Transverse colon (tissue), 4 donors: ENCODE measurements around the gene ZNF362. TPM values are rescaled to one million over a fixed set of nuclear protein-coding genes. Genes with fewer than 3 reads are reported as not detected.
"Not testable (repeated sequence)": the region's sequence is repeated elsewhere in the genome, so short reads cannot be mapped to it uniquely, and the experiment has no call there.

Source experiments
- DNase-seq: peaks from one replicate; pipeline ENCODE4 v3.0.0-alpha.2; 2019
- H3K27ac ChIP-seq, 4 donors: fragments of 200-600 bp; sonication (generic); 2 replicates each; pipeline ENCODE4 v1.5.1; 2016 to 2018; ENCODE audit warnings: inconsistent platforms in 4 of 4
- H3K27me3 ChIP-seq: fragments of 200-600 bp; sonication (generic); 2 replicates; pipeline ENCODE4 v1.5.1; 2017; ENCODE audit warnings: inconsistent platforms
- H3K36me3 ChIP-seq, 4 donors: fragments of 200-600 bp; sonication (generic); 2 replicates each; pipeline ENCODE4 v1.5.1; 2017 to 2019; ENCODE audit warnings: inconsistent platforms in 4 of 4
- H3K4me1 ChIP-seq, 4 donors: fragments of 200-600 bp; sonication (generic); 2 replicates each; pipeline ENCODE4 v1.5.1; 2017 to 2020; ENCODE audit warnings: inconsistent platforms in 4 of 4
- H3K4me3 ChIP-seq, 4 donors: fragments of 200-600 bp; sonication (generic); 1 replicate in 1 of 4; 2 replicates in 3 of 4; pipeline versions ENCODE4 v1.5.1 to v1.6.1; 2017 to 2019; ENCODE audit warnings: inconsistent platforms in 4 of 4
- H3K9me3 ChIP-seq, 2 donors: fragments of 200-600 bp; sonication (generic); 2 replicates each; pipeline ENCODE4 v1.5.1; 2017 to 2019; ENCODE audit warnings: inconsistent platforms in 2 of 2
- CTCF ChIP-seq, 5 experiments: fragments of 200-600 bp in 3 of 5; fragments of 450-650 bp in 2 of 5; sonication (generic) in 3 of 5; IDR thresholded peaks; 1 replicate in 2 of 5; 2 replicates in 3 of 5; pipeline ENCODE4 v1.5.1; 2016 to 2017; ENCODE audit warnings: antibody characterized with exemption in 5 of 5, inconsistent platforms in 3 of 5, mild to moderate bottlenecking in 2 of 5, moderate library complexity in 1 of 5
- EP300 ChIP-seq: sonication (generic); formaldehyde crosslinking; IDR thresholded peaks from one replicate; pipeline ENCODE4 v1.6.1; 2017; ENCODE audit warnings: antibody characterized with exemption, low read depth
- POLR2A ChIP-seq: fragments of 450-650 bp; IDR thresholded peaks from one replicate; pipeline ENCODE4 v1.6.1; 2016; ENCODE audit warnings: antibody characterized with exemption, mild to moderate bottlenecking, moderate library complexity
- POLR2AphosphoS5 ChIP-seq, 3 donors: sonication (generic); formaldehyde crosslinking; IDR thresholded peaks; one replicate each; pipeline ENCODE4 v1.6.1; 2016; ENCODE audit warnings: antibody characterized with exemption in 3 of 3
- WGBS, 2 donors: methylation state at CpG; one replicate each; pipeline ENCODE4 v1.1.5; 2018; ENCODE audit warnings: low coverage in 1 of 2; 5-methylcytosine and 5-hydroxymethylcytosine counted together
- in situ Hi-C, 4 donors: fragments of 200-750 bp; cut with MboI; loops; one replicate each; pipeline versions ENCODE4 v1.15.0 to v1.15.1; 2017; ENCODE audit warnings: low sequenced_read_pairs in 3 of 4, low pct_ligation_motif_present in 1 of 4, low pct_unique_long_range_greater_than_20kb in 1 of 4
- intact Hi-C: fragments of 100-400 bp; cut with DNase I; formaldehyde crosslinking; loops from one replicate; pipeline ENCODE4 v1.15.1; 2023; ENCODE audit warnings: low total_unique reads
- total RNA-seq, 4 donors: library from RNA; depleted of rRNA; stranded (reverse); fragments of >200 nt; gene quantifications; one replicate each; pipeline ENCODE4 v1.1.0, GENCODE V29; 2016

The ZNF362 gene
- total RNA-seq, 4 donors from 2014 or later = 7.9 to 121 (median 12.1) TPM

- WGBS, 2 donors = 71 to 86% methylated on average over 6 of the region's 6 CpGs
- intact Hi-C loops = no loop called here
Measured at GRCh38 chr1:33237579-33237978, 18.7 kb upstream of the ZNF362 start.

GRCh38 chr1:33238194-33238724 lies 18.0 kb upstream of the ZNF362 start:
- WGBS, 2 donors = 96 to 100% methylated on average over 1 to 6 of the region's 6 CpGs

More at GRCh38 chr1:33237579-33237978, 18.7 kb upstream of the ZNF362 start:
- Histone ChIP-seq H3K36me3 (no peaks in the 10 kb centered on the region), H3K27ac (no peak overlapping the region), H3K27me3 (no peaks in the 10 kb centered on the region), H3K9me3 (no peaks in the 10 kb centered on the region), H3K4me3 (no peak overlapping the region), H3K4me1 (no peaks in the 10 kb centered on the region)
- in situ Hi-C loops = no loop called here
- DNase-seq = no peak
- TF ChIP-seq POLR2A (no peak), EP300 (no peak), POLR2AphosphoS5 (IDR thresholded peaks at IDR 0.05) (no peak), CTCF (IDR thresholded peaks at IDR 0.05) (no peak)

GRCh38 chr1:33239410-33239809 lies 16.9 kb upstream of the ZNF362 start:
- H3K36me3 ChIP-seq, intact Hi-C loops, DNase-seq, H3K27me3 ChIP-seq, in situ Hi-C loops, H3K4me1 ChIP-seq, H3K27ac ChIP-seq, H3K4me3 ChIP-seq, H3K9me3 ChIP-seq: not testable (repeated sequence)
- WGBS, 2 donors = 70 to 71% methylated on average over 9 of the region's 9 CpGs

More at GRCh38 chr1:33238194-33238724, 18.0 kb upstream of the ZNF362 start:
- H3K27ac ChIP-seq, H3K27me3 ChIP-seq, H3K9me3 ChIP-seq, H3K4me3 ChIP-seq, H3K4me1 ChIP-seq, H3K36me3 ChIP-seq, intact Hi-C loops, DNase-seq, in situ Hi-C loops: not testable (repeated sequence)

GRCh38 chr1:33241866-33242265 lies 14.4 kb upstream of the ZNF362 start:
- no peaks in the 10 kb centered on the region for H3K36me3 ChIP-seq
- no peaks in the 10 kb centered on the region for H3K4me1 ChIP-seq
- DNase-seq = no peak
- 74 to 88% methylated on average over 4 of the region's 4 CpGs for WGBS, 2 donors
- TF ChIP-seq POLR2AphosphoS5 (IDR thresholded peaks at IDR 0.05) (no peak), CTCF (IDR thresholded peaks at IDR 0.05) (no peak), EP300 (no peak)
- in situ Hi-C loops = no loop called here
- H3K4me3 ChIP-seq = no peak overlapping the region
- intact Hi-C loops = no loop called here
- H3K9me3 ChIP-seq = no peaks in the 10 kb centered on the region
- H3K27me3 ChIP-seq = no peaks in the 10 kb centered on the region
- H3K27ac ChIP-seq = no peak overlapping the region

GRCh38 chr1:33242652-33243051 lies 13.6 kb upstream of the ZNF362 start:
- no peak for DNase-seq
- no peaks in the 10 kb centered on the region for H3K36me3 ChIP-seq
- no peaks in the 10 kb centered on the region for H3K9me3 ChIP-seq
- TF ChIP-seq EP300 (no peak), CTCF (IDR thresholded peaks at IDR 0.05) (no peak), POLR2AphosphoS5 (IDR thresholded peaks at IDR 0.05) (no peak), POLR2A (no peak)
- WGBS, 2 donors = 51 to 73% methylated on average over 2 to 3 of the region's 3 CpGs
- H3K4me3 ChIP-seq = no peak overlapping the region
- in situ Hi-C loops = no loop called here
- no peaks in the 10 kb centered on the region for H3K27me3 ChIP-seq
- intact Hi-C loops = no loop called here
- H3K27ac ChIP-seq = no peak overlapping the region
- no peaks in the 10 kb centered on the region for H3K4me1 ChIP-seq
